GM12878 (cell line): ENCODE results near the gene FOSB.

Experiments
- MYC ChIP-seq: IDR thresholded peaks from 2 replicates; pipeline ENCODE4 v1.6.1; 2011; ENCODE audit warnings: mild to moderate bottlenecking, low read length, moderate library complexity, inconsistent platforms; ENCODE audit not compliant: insufficient read depth, insufficient replicate concordance, insufficient read length, severe bottlenecking
- TCF12 ChIP-seq: IDR thresholded peaks from 2 replicates; pipeline ENCODE4 v1.6.1; 2011; ENCODE audit warnings: low read depth, mild to moderate bottlenecking, low read length

GRCh38 chr19:45499196-45500180, 31.7 kb downstream of the FOSB start:
- TF ChIP-seq MYC (no peak), TCF12 (no peak)
